ENCODE measurements around the gene PPFIA3. TPM values are rescaled to one million over a fixed set of nuclear protein-coding genes. Genes with fewer than 3 reads are reported as not detected.

Gene PPFIA3
- total and polyA plus RNA-seq, 2 of the 4 experiments (the other 2 are of a cell fraction): 0.90 to 2.4 TPM

DNA sequence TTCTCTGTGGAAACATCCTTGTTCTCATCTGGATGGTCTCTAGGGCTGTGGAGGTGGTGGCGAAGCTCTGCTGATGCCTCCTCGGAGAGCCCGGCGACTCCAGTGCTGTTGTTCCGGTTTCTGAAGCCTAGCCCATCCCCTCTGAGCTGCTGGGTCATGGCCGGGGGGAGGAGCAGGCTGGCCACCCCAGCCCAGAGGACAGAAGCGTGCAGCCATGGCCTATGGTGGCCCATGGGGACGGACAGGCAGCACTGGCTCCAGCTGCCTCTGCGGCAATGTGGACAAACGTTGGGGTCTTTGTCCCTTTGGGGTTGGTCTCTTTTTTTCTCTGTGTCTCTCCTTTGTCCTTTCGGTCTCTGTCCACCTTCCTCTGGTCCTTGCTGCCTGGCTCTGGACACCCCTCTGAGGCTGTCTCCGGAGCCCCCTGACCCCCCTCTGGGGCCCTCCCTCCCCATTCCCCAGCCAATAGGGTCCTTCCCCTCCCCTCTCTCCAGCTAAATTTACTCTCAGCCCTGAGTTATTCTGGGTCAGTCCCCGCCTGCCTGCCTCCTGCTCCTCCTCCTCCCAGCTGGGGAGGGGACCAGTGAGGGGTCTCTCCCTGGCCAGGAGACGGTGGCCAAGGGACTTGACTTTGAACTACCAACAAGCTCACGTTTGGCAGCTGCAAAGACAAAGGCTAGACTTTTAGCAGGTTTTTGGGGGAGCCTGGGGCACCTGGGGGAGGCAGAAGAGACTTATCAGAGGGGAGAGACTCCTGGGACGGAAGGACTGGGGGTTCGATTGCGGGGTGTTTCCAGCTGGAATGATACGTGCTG, 35.9 kb downstream of the PPFIA3 start, which contains the start of gene HRC:
HRC (minus strand) TSS at position 392 of the 815 bp plus-strand sequence; CDS start at position 233, 159 bp downstream.
- Histone ChIP-seq H3K23ac (ENCODE audit: low read depth, low read length) (no peak within 1 kb of the TSS), H4K91ac (ENCODE audit: insufficient read depth, low read depth, low read length) (no peak within 1 kb of the TSS), H4K20me1 (ENCODE audit: insufficient read depth, low read length) (no peaks in the 10 kb centered on the region), H2BK20ac (ENCODE audit: low read depth, low read length) (no peak within 1 kb of the TSS), H3K56ac (ENCODE audit: extremely low read depth, insufficient read depth, low read length) (no peak within 1 kb of the TSS), H2BK120ac (ENCODE audit: low read depth, low read length) (no peak within 1 kb of the TSS), H3K4me3 (ENCODE audit: insufficient read depth, low read depth, low read length) (no peak within 1 kb of the TSS), H2AFZ (replicated peaks; ENCODE audit: low read length, poor library complexity) (no peak within 1 kb of the TSS), H3K4me2 (ENCODE audit: low read depth, low read length) (no peak within 1 kb of the TSS), H2BK15ac (ENCODE audit: low read depth, low read length) (no peak within 1 kb of the TSS), H3K14ac (replicated peaks; ENCODE audit: low read depth, low read length) (no peak within 1 kb of the TSS), H2BK5ac (ENCODE audit: low read depth, low read length, poor library complexity, severe bottlenecking) (no peak within 1 kb of the TSS), H3K18ac (ENCODE audit: low read depth, low read length) (no peak within 1 kb of the TSS), H3K27ac (ENCODE audit: insufficient read depth, low read length) (no peak within 1 kb of the TSS), H3K27me3 (ENCODE audit: control insufficient read depth, insufficient read depth, low read length) (peaks cover 8% of the 10 kb centered on the region; the same call in 1 of the 2 replicates), H4K5ac (ENCODE audit: low read depth, low read length) (no peak within 1 kb of the TSS), H3K4me1 (ENCODE audit: control insufficient read depth, insufficient read depth, low read length) (peaks cover 2% of the 10 kb centered on the region; the same call in 1 of the 2 replicates), H3K79me1 (ENCODE audit: low read depth in 1 of 2, low read length in 2 of 2) (peaks cover 8 to 21% of the 10 kb centered on the region in 2 experiments; a peak in 3 of 4 replicates), H3K9ac (ENCODE audit: low read depth, low read length) (no peak within 1 kb of the TSS), H3K36me3 (ENCODE audit: control insufficient read depth, insufficient read depth, low read length) (no peaks in the 10 kb centered on the region), H4K8ac (ENCODE audit: low read depth in 2 of 2, low read length in 2 of 2) (no peak within 1 kb of the TSS), H3K9me1 (ENCODE audit: insufficient read depth, low read length) (peaks cover 5% of the 10 kb centered on the region; the same call in 1 of the 2 replicates), H3K9me3 (ENCODE audit: control insufficient read depth, insufficient read depth, low read length) (no peaks in the 10 kb centered on the region), H2AK9ac (replicated peaks; ENCODE audit: low read depth, low read length, poor library complexity) (peak within 1 kb of the TSS; percentile 26), H3K4ac (ENCODE audit: low read depth, low read length) (no peak within 1 kb of the TSS), H2AK5ac (ENCODE audit: low read depth, low read length) (no peak within 1 kb of the TSS)
- WGBS, 2 experiments (ENCODE audit: extremely low coverage in 2 of 2, insufficient read length in 1 of 2): 47% methylated on average over 10 of the region's 19 CpGs; no CpG with 5 or more reads in 1 of the 2 experiments
- TF ChIP-seq, protein P1, sequence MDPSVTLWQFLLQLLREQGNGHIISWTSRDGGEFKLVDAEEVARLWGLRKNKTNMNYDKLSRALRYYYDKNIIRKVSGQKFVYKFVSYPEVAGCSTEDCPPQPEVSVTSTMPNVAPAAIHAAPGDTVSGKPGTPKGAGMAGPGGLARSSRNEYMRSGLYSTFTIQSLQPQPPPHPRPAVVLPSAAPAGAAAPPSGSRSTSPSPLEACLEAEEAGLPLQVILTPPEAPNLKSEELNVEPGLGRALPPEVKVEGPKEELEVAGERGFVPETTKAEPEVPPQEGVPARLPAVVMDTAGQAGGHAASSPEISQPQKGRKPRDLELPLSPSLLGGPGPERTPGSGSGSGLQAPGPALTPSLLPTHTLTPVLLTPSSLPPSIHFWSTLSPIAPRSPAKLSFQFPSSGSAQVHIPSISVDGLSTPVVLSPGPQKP (IDR thresholded peaks at IDR 0.05; ENCODE audit: borderline replicate concordance, low read depth, low read length): no peak
- TF ChIP-seq SMC3 (IDR thresholded peaks at IDR 0.05; ENCODE audit: low read depth, low read length): no peak
- no peak for TF ChIP-seq MXI1 (IDR thresholded peaks at IDR 0.05; ENCODE audit: borderline replicate concordance, low read depth, low read length)
- dilution Hi-C loops (cut with HindIII; ENCODE audit: low sequenced_read_pairs, unreplicated experiment): no loop called here
- in situ Hi-C loops (cut with MboI; ENCODE audit: low sequenced_read_pairs): no loop called here
- CTCF ChIA-PET: no interaction called here
- intact Hi-C loops (cut with micrococcal nuclease): no loop called here
- no TSS peak for BruUV-seq (replicated peaks)
- POLR2A ChIA-PET (ENCODE audit: unreplicated experiment): no interaction called here
- ATAC-seq (ENCODE audit: low read depth) (no peak), DNase-seq (no peak)
